ENCODE measurements around the gene PPP6R2.
A peak's percentile ranks its signal among the peaks of the same experiment; 100 is the strongest.

Gene PPP6R2

GRCh38 chr22:50469377-50470305 is 126.5 kb downstream of the PPP6R2 start:
- Histone ChIP-seq H3K27ac (ENCODE audit: low read depth in 2 of 2, low read length in 2 of 2) (peak overlapping the region; percentile 90 to 95), H3K36me3 (ENCODE audit: control insufficient read depth in 2 of 2, insufficient read depth in 2 of 2, low read length in 2 of 2) (peaks cover 26 to 35% of the 10 kb centered on the region in 2 donors), H3K9me3 (ENCODE audit: control insufficient read depth in 2 of 2, low read length in 2 of 2) (no peaks in the 10 kb centered on the region), H3K27me3 (ENCODE audit: control insufficient read depth in 2 of 2, insufficient read depth in 2 of 2, low read length in 2 of 2) (no peaks in the 10 kb centered on the region), H3K4me3 (ENCODE audit: low read length in 2 of 2) (peak overlapping the region in 1 of 2 donors; percentile 44), H3K9ac (ENCODE audit: low read depth in 1 of 2, low read length in 2 of 2) (peak overlapping the region; percentile 55 to 63), H3K4me1 (ENCODE audit: control insufficient read depth in 2 of 2, insufficient read depth in 2 of 2, low read length in 2 of 2) (peaks cover 53 to 55% of the 10 kb centered on the region in 2 donors)

- peak overlapping the region; percentile 49 to 52 for H3K9ac ChIP-seq (ENCODE audit: low read depth in 1 of 2, low read length in 2 of 2)
These were observed 127.4 kb downstream of the PPP6R2 start for GRCh38 chr22:50470491-50470890.

DNA sequence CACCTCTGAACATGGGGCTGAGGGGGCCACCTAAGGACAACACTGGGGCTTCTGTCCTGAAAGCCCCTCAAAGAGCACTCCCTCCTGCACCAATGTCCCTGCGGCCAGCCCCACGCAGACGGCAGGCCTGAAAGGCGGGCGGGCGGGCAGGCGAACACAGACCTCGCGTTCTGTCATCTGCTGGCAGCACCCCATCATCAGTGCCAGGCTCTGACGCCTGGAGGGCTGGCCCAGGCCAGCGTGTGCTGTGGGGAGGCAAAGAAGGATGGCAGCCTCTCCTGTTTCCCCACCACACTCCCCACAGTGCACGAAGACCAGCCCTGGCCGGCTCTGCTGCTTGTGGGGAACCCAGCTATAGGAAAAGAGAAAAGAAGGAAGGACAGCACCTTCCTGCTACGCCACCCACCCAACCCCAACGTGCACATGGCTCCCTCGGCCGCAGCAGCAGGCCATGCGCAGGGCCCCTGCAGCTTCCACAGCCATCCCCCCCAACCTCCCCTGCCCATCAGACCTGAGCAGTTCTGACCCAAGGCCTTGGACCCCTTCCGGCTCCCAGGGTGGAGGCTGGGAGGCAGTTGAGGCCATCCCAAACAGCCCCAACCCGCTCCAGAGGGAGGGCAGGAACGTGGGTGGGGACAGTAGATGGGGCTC is 128.2 kb downstream of the PPP6R2 start:
- peaks cover 11 to 18% of the 10 kb centered on the region in 2 donors for H3K36me3 ChIP-seq (ENCODE audit: control insufficient read depth in 2 of 2, insufficient read depth in 2 of 2, low read length in 2 of 2)

More at GRCh38 chr22:50470491-50470890, 127.4 kb downstream of the PPP6R2 start:
- no peaks in the 10 kb centered on the region for H3K27me3 ChIP-seq (ENCODE audit: control insufficient read depth in 2 of 2, insufficient read depth in 2 of 2, low read length in 2 of 2)
- no peaks in the 10 kb centered on the region for H3K9me3 ChIP-seq (ENCODE audit: control insufficient read depth in 2 of 2, low read length in 2 of 2)
- H3K36me3 ChIP-seq (ENCODE audit: control insufficient read depth in 2 of 2, insufficient read depth in 2 of 2, low read length in 2 of 2): peaks cover 19 to 26% of the 10 kb centered on the region in 2 donors
- peaks cover 57 to 58% of the 10 kb centered on the region in 2 donors for H3K4me1 ChIP-seq (ENCODE audit: control insufficient read depth in 2 of 2, insufficient read depth in 2 of 2, low read length in 2 of 2)
- H3K4me3 ChIP-seq (ENCODE audit: low read length in 2 of 2): peak overlapping the region; percentile 37 to 44
- H3K27ac ChIP-seq (ENCODE audit: low read depth in 2 of 2, low read length in 2 of 2): peak overlapping the region; percentile 90 to 95

DNA sequence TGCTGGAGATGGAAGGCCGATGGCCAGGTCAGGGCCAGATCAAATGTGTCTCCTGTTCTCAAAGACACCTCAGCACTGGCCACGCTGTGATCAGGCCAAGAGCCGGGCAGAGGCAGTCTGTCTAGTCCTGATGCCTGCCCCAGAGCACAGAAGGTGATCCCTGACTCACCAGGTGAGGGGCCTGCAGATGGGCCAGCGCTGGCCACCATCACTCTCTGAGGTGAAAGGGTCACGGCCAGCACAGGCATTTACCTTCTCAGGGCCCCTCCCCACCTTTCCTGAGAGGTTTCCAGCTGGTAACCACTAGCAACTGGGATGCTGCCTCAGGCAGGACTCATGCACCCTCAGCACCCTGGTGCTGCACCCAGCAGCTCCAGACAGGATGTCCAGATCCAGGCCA is 128.8 kb downstream of the PPP6R2 start:
- no peak overlapping the region for H3K4me3 ChIP-seq (ENCODE audit: low read length in 2 of 2)
- H3K27me3 ChIP-seq (ENCODE audit: control insufficient read depth in 2 of 2, insufficient read depth in 2 of 2, low read length in 2 of 2): no peaks in the 10 kb centered on the region
- H3K27ac ChIP-seq (ENCODE audit: low read depth in 2 of 2, low read length in 2 of 2): peak overlapping the region in 1 of 2 donors; percentile 95
- peak overlapping the region; percentile 49 to 56 for H3K9ac ChIP-seq (ENCODE audit: low read depth in 1 of 2, low read length in 2 of 2)
- peaks cover 58 to 59% of the 10 kb centered on the region in 2 donors for H3K4me1 ChIP-seq (ENCODE audit: control insufficient read depth in 2 of 2, insufficient read depth in 2 of 2, low read length in 2 of 2)
- H3K9me3 ChIP-seq (ENCODE audit: control insufficient read depth in 2 of 2, low read length in 2 of 2): no peaks in the 10 kb centered on the region
- H3K36me3 ChIP-seq (ENCODE audit: control insufficient read depth in 2 of 2, insufficient read depth in 2 of 2, low read length in 2 of 2): peaks cover 5 to 11% of the 10 kb centered on the region in 2 donors

More for the DNA sequence above, 128.2 kb downstream of the PPP6R2 start:
- H3K27ac ChIP-seq (ENCODE audit: low read depth in 2 of 2, low read length in 2 of 2): peak overlapping the region; percentile 90 to 95
- peak overlapping the region; percentile 49 to 52 for H3K9ac ChIP-seq (ENCODE audit: low read depth in 1 of 2, low read length in 2 of 2)
- H3K4me3 ChIP-seq (ENCODE audit: low read length in 2 of 2): no peak overlapping the region
- H3K27me3 ChIP-seq (ENCODE audit: control insufficient read depth in 2 of 2, insufficient read depth in 2 of 2, low read length in 2 of 2): no peaks in the 10 kb centered on the region
- no peaks in the 10 kb centered on the region for H3K9me3 ChIP-seq (ENCODE audit: control insufficient read depth in 2 of 2, low read length in 2 of 2)
- H3K4me1 ChIP-seq (ENCODE audit: control insufficient read depth in 2 of 2, insufficient read depth in 2 of 2, low read length in 2 of 2): peaks cover 58 to 59% of the 10 kb centered on the region in 2 donors

- Histone ChIP-seq H3K36me3 (ENCODE audit: control insufficient read depth in 2 of 2, insufficient read depth in 2 of 2, low read length in 2 of 2) (peaks cover 0 to 2% of the 10 kb centered on the region in 2 donors), H3K9ac (ENCODE audit: low read depth in 1 of 2, low read length in 2 of 2) (peak overlapping the region in 1 of 2 donors; percentile 84), H3K27ac (ENCODE audit: low read depth in 2 of 2, low read length in 2 of 2) (no peak overlapping the region), H3K4me1 (ENCODE audit: control insufficient read depth in 2 of 2, insufficient read depth in 2 of 2, low read length in 2 of 2) (peaks cover 58 to 59% of the 10 kb centered on the region in 2 donors), H3K27me3 (ENCODE audit: control insufficient read depth in 2 of 2, insufficient read depth in 2 of 2, low read length in 2 of 2) (no peaks in the 10 kb centered on the region), H3K9me3 (ENCODE audit: control insufficient read depth in 2 of 2, low read length in 2 of 2) (no peaks in the 10 kb centered on the region), H3K4me3 (ENCODE audit: low read length in 2 of 2) (peak overlapping the region; percentile 82 to 83)
These were observed 130.0 kb downstream of the PPP6R2 start for GRCh38 chr22:50473088-50473487.

DNA sequence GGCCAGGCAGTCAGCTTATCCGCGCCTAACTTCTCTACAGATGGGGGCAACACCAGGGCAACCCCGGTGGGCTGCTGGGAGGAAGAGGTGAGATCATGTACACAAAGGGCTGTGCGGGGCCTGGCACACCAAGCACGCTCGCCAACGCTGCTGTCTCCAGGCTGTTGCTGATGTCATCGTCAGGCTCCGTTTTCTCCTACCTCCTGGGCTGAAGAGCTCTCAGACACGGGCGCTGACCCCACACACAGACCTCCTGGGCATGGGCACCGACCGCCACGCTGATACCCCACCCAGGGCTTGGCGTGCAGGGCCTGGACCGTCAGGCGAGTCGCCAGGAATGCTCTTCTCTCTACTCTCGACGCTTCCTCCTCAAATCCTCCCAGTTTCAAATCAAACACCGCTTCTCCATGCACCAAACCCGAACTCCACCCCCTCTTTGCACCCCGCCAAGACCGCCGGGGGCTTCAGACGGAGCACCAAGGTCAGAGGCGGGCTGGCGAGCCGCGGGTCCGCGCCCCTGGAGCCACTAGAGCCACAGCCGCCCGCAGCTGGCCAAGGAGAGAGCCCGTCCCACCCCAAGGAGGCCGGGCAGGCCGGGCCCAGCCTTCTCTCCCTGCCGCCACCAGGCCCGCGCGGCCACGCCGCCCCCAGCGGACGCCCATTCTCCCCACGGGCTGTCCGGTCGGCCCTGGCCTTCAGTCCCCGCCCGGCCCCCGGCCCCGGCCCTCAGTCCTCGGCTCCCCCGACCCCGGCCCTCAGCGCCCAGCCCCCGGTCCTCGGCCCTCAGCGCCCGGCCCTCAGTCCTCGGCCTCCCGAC is 130.9 kb downstream of the PPP6R2 start:
- Histone ChIP-seq H3K9ac (ENCODE audit: low read depth in 1 of 2, low read length in 2 of 2) (peak overlapping the region; percentile 84), H3K27me3 (ENCODE audit: control insufficient read depth in 2 of 2, insufficient read depth in 2 of 2, low read length in 2 of 2) (no peaks in the 10 kb centered on the region), H3K9me3 (ENCODE audit: control insufficient read depth in 2 of 2, low read length in 2 of 2) (no peaks in the 10 kb centered on the region), H3K4me1 (ENCODE audit: control insufficient read depth in 2 of 2, insufficient read depth in 2 of 2, low read length in 2 of 2) (peaks cover 53 to 55% of the 10 kb centered on the region in 2 donors), H3K27ac (ENCODE audit: low read depth in 2 of 2, low read length in 2 of 2) (peak overlapping the region; percentile 65 to 72), H3K36me3 (ENCODE audit: control insufficient read depth in 2 of 2, insufficient read depth in 2 of 2, low read length in 2 of 2) (peaks cover 0 to 2% of the 10 kb centered on the region in 2 donors), H3K4me3 (ENCODE audit: low read length in 2 of 2) (peak overlapping the region; percentile 82 to 83)

DNA sequence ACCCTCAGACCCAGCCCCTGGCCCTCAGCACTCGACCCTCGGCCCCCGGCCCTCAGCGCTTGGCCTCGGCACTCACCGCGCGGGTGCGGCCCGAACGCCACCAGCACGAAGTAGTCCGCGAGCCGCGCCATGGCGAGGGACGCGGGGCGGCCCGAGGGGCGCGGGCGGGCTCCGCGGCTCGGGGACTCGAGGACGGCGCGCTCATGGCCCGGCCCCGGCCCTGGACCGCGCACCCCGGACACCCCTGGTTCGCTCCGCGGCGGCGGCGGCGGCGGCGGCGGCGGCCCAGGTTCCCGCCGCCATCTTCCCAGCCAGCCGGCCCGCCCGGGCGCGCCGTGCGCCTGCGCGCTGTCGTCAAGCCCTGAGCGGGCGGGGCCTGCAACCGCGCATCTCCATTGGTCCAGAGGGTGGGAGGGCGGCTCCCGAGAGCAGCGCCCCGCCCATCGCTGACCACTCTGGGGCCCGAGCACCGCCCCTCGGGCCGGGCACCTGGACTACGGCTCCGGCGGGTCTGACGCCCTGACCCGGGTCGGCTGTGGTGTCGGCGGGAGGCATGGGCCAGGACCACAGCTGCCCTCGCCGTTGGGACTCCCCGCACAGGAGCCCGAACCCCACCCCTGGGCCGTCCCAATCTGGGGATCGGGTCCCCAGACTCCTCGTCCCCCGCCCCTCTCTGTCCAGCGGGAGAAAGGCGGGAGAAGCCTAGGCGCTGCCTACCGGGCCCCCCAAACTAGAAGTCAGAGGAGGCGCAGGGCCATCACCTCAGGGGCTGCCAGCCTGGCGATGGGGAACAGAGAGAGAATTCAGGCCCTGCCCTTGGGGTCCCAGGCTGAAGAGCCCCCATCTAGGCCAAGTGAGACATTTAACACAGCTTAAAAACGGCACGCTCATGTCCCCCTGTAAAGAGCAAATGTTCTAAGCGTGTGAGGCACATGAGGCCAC is 131.9 kb downstream of the PPP6R2 start, which contains the start of gene SBF1:
TSS of gene SBF1 (minus strand) at position 326 of the 942 bp plus-strand sequence. CDS start at position 131, 195 bp downstream.
- Histone ChIP-seq H3K4me3 (ENCODE audit: low read length in 2 of 2) (peak within 1 kb of the TSS; percentile 82 to 83), H3K27me3 (ENCODE audit: control insufficient read depth in 2 of 2, insufficient read depth in 2 of 2, low read length in 2 of 2) (peaks cover 0 to 4% of the 10 kb centered on the region in 2 donors), H3K9ac (ENCODE audit: low read depth in 1 of 2, low read length in 2 of 2) (peak within 1 kb of the TSS; percentile 84), H3K36me3 (ENCODE audit: control insufficient read depth in 2 of 2, insufficient read depth in 2 of 2, low read length in 2 of 2) (peaks cover 0 to 2% of the 10 kb centered on the region in 2 donors), H3K4me1 (ENCODE audit: control insufficient read depth in 2 of 2, insufficient read depth in 2 of 2, low read length in 2 of 2) (peaks cover 46% of the 10 kb centered on the region in 2 donors), H3K27ac (ENCODE audit: low read depth in 2 of 2, low read length in 2 of 2) (peak within 1 kb of the TSS; percentile 67 to 72), H3K9me3 (ENCODE audit: control insufficient read depth in 2 of 2, low read length in 2 of 2) (no peaks in the 10 kb centered on the region)

- H3K27ac ChIP-seq (ENCODE audit: low read depth in 2 of 2, low read length in 2 of 2): no peak overlapping the region
- H3K36me3 ChIP-seq (ENCODE audit: control insufficient read depth in 2 of 2, insufficient read depth in 2 of 2, low read length in 2 of 2): peaks cover 0 to 2% of the 10 kb centered on the region in 2 donors
- H3K9ac ChIP-seq (ENCODE audit: low read depth in 1 of 2, low read length in 2 of 2): peak overlapping the region; percentile 63 to 84
- H3K27me3 ChIP-seq (ENCODE audit: control insufficient read depth in 2 of 2, insufficient read depth in 2 of 2, low read length in 2 of 2): peaks cover 6 to 7% of the 10 kb centered on the region in 2 donors
- peak overlapping the region; percentile 67 to 68 for H3K4me3 ChIP-seq (ENCODE audit: low read length in 2 of 2)
- peaks cover 39% of the 10 kb centered on the region in 2 donors for H3K4me1 ChIP-seq (ENCODE audit: control insufficient read depth in 2 of 2, insufficient read depth in 2 of 2, low read length in 2 of 2)
- no peaks in the 10 kb centered on the region for H3K9me3 ChIP-seq (ENCODE audit: control insufficient read depth in 2 of 2, low read length in 2 of 2)
These were observed 132.5 kb downstream of the PPP6R2 start for GRCh38 chr22:50475652-50476002.

- Histone ChIP-seq H3K4me3 (ENCODE audit: low read length in 2 of 2) (no peak overlapping the region), H3K27ac (ENCODE audit: low read depth in 2 of 2, low read length in 2 of 2) (no peak overlapping the region), H3K27me3 (ENCODE audit: control insufficient read depth in 2 of 2, insufficient read depth in 2 of 2, low read length in 2 of 2) (peaks cover 6 to 7% of the 10 kb centered on the region in 2 donors), H3K4me1 (ENCODE audit: control insufficient read depth in 2 of 2, insufficient read depth in 2 of 2, low read length in 2 of 2) (peaks cover 32% of the 10 kb centered on the region in 2 donors), H3K36me3 (ENCODE audit: control insufficient read depth in 2 of 2, insufficient read depth in 2 of 2, low read length in 2 of 2) (peaks cover 0 to 2% of the 10 kb centered on the region in 2 donors), H3K9ac (ENCODE audit: low read depth in 1 of 2, low read length in 2 of 2) (no peak overlapping the region), H3K9me3 (ENCODE audit: control insufficient read depth in 2 of 2, low read length in 2 of 2) (no peaks in the 10 kb centered on the region)
These were observed 133.7 kb downstream of the PPP6R2 start for GRCh38 chr22:50476868-50477267.
